ENCODE measurements around the gene CCDC7.

DNA sequence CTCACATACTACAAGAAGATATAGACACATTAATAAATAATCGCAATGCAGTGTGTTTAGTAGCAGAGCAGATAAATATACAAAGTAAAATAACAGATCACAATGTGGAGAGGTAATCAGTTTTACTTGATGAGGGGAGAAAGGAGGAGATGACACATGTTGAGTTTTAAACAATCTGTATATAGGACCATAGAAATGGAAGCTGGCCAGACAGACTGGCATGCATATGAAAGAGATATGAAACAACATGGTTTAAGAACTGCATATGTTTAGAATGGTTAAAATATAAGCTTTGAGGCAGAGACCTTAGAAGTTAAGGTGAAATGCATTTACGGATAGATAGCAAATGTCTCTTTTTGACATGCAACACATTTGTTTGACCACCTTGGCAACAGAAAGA is 19.8 kb upstream of the CCDC7 start:
- TF ChIP-seq, protein P1, sequence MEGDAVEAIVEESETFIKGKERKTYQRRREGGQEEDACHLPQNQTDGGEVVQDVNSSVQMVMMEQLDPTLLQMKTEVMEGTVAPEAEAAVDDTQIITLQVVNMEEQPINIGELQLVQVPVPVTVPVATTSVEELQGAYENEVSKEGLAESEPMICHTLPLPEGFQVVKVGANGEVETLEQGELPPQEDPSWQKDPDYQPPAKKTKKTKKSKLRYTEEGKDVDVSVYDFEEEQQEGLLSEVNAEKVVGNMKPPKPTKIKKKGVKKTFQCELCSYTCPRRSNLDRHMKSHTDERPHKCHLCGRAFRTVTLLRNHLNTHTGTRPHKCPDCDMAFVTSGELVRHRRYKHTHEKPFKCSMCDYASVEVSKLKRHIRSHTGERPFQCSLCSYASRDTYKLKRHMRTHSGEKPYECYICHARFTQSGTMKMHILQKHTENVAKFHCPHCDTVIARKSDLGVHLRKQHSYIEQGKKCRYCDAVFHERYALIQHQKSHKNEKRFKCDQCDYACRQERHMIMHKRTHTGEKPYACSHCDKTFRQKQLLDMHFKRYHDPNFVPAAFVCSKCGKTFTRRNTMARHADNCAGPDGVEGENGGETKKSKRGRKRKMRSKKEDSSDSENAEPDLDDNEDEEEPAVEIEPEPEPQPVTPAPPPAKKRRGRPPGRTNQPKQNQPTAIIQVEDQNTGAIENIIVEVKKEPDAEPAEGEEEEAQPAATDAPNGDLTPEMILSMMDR (conservative IDR thresholded peaks at IDR 0.05): no peak
- no peak for TF ChIP-seq ZFX (IDR thresholded peaks at IDR 0.05)

Measured in C4-2B (cell line).